Cardiac muscle cell (in vitro differentiated cells and primary cell): Measurements from ENCODE around the gene NUAK2. TPM values are rescaled to one million over a fixed set of nuclear protein-coding genes. Genes with fewer than 3 reads are reported as not detected.

Experiments
- DNase-seq, 2 donors: peaks; one replicate each; pipeline versions ENCODE4 v3.0.0 to v3.0.0-alpha.2; 2010 to 2017; ENCODE audit warnings: low read depth in 1 of 2, low spot score in 1 of 2
- H3K27ac ChIP-seq: fragments of 200-600 bp; sonication (generic); 2 replicates; pipeline ENCODE4 v1.5.1; 2016
- H3K27me3 ChIP-seq: fragments of 200-600 bp; sonication (generic); 2 replicates; pipeline ENCODE4 v1.6.0; 2016; ENCODE audit warnings: control low read depth
- H3K36me3 ChIP-seq: fragments of 200-600 bp; sonication (generic); 2 replicates; pipeline ENCODE4 v1.5.1; 2016; ENCODE audit warnings: control low read depth
- H3K4me1 ChIP-seq: fragments of 200-600 bp; sonication (generic); 2 replicates; pipeline ENCODE4 v1.8.1; 2017; ENCODE audit warnings: low read depth, mild to moderate bottlenecking, mixed run types
- H3K4me3 ChIP-seq: fragments of 200-600 bp; sonication (generic); 2 replicates; pipeline ENCODE4 v1.5.1; 2016; ENCODE audit warnings: mild to moderate bottlenecking
- H3K9me3 ChIP-seq: fragments of 200-600 bp; sonication (generic); 2 replicates; pipeline ENCODE4 v1.5.1; 2017; ENCODE audit warnings: low read depth, mild to moderate bottlenecking, control low read depth
- CTCF ChIP-seq: IDR thresholded peaks from 2 replicates; pipeline ENCODE4 v1.5.1; 2012; ENCODE audit warnings: low read depth, mild to moderate bottlenecking, low read length
- polyA plus RNA-seq: library from polyadenylated mRNA; unstranded; fragments of >200 nt; fragmentation: Nextera tagmentation; extraction: Ambion mirVana; gene quantifications from 2 replicates; pipeline ENCODE4 v1.2.1, GENCODE V29; 2016
- total RNA-seq: library from RNA; depleted of rRNA; stranded (reverse); fragments of >200 nt; gene quantifications from 2 replicates; pipeline ENCODE4 v1.2.3, GENCODE V29; 2016

NUAK2 gene
- total and polyA plus RNA-seq, 2 experiments from 2014 or later = 2.1 to 4.3 TPM

DNA sequence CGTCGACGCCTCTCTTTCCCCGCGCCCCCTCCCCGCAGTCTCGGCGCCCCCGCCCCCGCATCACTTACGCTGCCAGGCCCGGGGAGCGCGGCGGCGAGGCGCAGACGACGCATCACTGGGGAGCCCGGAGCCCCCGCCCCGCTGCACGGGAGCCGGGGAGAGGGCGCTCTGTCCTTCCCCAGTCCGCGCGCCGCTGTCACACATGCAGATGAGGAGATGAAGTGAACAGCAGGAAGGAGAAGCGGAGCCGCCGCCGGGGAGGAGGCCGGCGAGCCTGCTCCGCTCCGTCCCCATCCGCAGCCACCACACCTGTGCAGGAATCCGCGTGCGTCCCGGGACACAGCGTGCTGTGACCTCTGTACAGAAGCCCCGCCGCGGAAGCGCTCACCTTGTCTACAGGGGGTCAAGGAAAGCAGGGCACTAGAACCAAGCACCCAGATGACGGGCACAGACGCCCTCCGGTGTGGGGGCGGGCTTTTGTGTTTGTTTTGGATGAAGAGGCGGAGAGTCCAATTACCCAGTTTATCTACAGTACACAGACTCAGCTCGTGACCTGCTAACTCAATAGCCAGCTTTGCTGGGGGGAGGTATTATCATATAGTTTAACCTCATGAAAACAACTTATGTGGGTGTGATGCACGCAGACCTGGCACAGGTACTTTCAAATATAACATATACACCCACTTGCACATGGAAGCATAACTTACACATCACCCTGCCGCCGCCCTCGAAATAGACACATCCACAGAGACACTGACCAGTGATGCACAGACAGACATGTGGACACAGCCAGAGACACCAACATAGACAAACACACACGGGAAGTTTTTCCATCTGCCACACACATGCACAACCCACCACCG is 22.8 kb upstream of the NUAK2 start:
- Histone ChIP-seq H3K36me3 (no peaks in the 10 kb centered on the region), H3K9me3 (no peaks in the 10 kb centered on the region), H3K4me3 (peak overlapping the region; percentile 44), H3K27ac (no peak overlapping the region), H3K27me3 (peaks cover 42% of the 10 kb centered on the region), H3K4me1 (no peaks in the 10 kb centered on the region)
- peak in 1 of 2 donors; percentile 70 for DNase-seq
- TF ChIP-seq CTCF = no peak

GRCh38 chr1:205343431-205344065 is 22.0 kb upstream of the NUAK2 start:
- H3K27me3 ChIP-seq = peaks cover 42% of the 10 kb centered on the region
- peak overlapping the region; percentile 44 for H3K4me3 ChIP-seq
- DNase-seq = peak in 1 of 2 donors; percentile 42
- no peak overlapping the region for H3K27ac ChIP-seq
- no peaks in the 10 kb centered on the region for H3K36me3 ChIP-seq
- peak; percentile 34 for TF ChIP-seq CTCF
- H3K4me1 ChIP-seq = no peaks in the 10 kb centered on the region
- no peaks in the 10 kb centered on the region for H3K9me3 ChIP-seq

- Histone ChIP-seq H3K36me3 (no peaks in the 10 kb centered on the region), H3K27me3 (peaks cover 42% of the 10 kb centered on the region), H3K4me3 (peak overlapping the region; percentile 44), H3K27ac (no peak overlapping the region), H3K9me3 (no peaks in the 10 kb centered on the region), H3K4me1 (no peaks in the 10 kb centered on the region)
- no peak for DNase-seq
- no peak for TF ChIP-seq CTCF
These were observed 21.4 kb upstream of the NUAK2 start for GRCh38 chr1:205342986-205343385.

GRCh38 chr1:205340676-205341075 is 19.1 kb upstream of the NUAK2 start:
- DNase-seq = no peak
- H3K36me3 ChIP-seq = no peaks in the 10 kb centered on the region
- H3K27ac ChIP-seq = no peak overlapping the region
- no peak for TF ChIP-seq CTCF
- H3K4me1 ChIP-seq = no peaks in the 10 kb centered on the region
- no peaks in the 10 kb centered on the region for H3K9me3 ChIP-seq
- H3K27me3 ChIP-seq = peaks cover 31% of the 10 kb centered on the region
- H3K4me3 ChIP-seq = no peak overlapping the region

DNA sequence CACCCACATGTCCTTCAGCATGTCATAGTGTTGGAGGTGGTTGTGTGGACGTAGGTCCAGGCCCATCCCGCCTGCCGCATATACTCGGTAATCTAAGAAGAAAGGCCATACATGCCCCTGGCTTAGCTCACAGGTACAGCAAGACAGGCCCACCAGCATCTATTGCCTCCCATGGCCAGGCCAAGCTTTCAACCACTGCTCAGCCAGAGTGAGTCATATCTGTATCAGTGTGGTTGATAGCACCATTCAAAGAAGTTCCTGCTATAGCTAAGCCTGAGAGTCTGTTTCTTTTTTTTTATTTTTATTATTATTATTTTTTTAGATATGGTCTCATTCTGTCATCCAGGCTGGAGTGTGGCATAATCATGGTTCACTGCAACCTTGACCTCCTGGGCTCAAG is 18.2 kb upstream of the NUAK2 start:
- Histone ChIP-seq H3K36me3 (no peaks in the 10 kb centered on the region), H3K9me3 (no peaks in the 10 kb centered on the region), H3K27ac (no peak overlapping the region), H3K4me3 (no peak overlapping the region), H3K4me1 (no peaks in the 10 kb centered on the region), H3K27me3 (peaks cover 25% of the 10 kb centered on the region)
- no peak for TF ChIP-seq CTCF
- no peak for DNase-seq
